ENCODE results near the gene UGT1A3.
"Not testable (repeated sequence)": the region's sequence is repeated elsewhere in the genome, so short reads cannot be mapped to it uniquely, and the experiment has no call there.

Gene UGT1A3

GRCh38 chr2:233728723-233729301 is at the start of gene UGT1A3:
TSS of gene UGT1A3 (plus strand) at chr2:233729042. CDS start at chr2:233729127, 85 bp downstream.
- DNase-seq (ENCODE audit: insufficient read length, low spot score) (no peak), FAIRE-seq (no peak)

GRCh38 chr2:233679196-233679595 is 49.6 kb upstream of the UGT1A3 start:
- FAIRE-seq = no peak
- DNase-seq (ENCODE audit: insufficient read length, low spot score) = no peak

GRCh38 chr2:233680361-233681045 is 48.3 kb upstream of the UGT1A3 start:
- no peak for DNase-seq (ENCODE audit: insufficient read length, low spot score)
- FAIRE-seq = no peak

GRCh38 chr2:233681521-233682099 is 47.2 kb upstream of the UGT1A3 start, which contains the start of gene UGT1A7:
TSS of gene UGT1A7 (plus strand) at chr2:233681901. CDS start at chr2:233681938, 37 bp downstream.
- FAIRE-seq = no peak

GRCh38 chr2:233684640-233685039 is 44.2 kb upstream of the UGT1A3 start:
- FAIRE-seq = no peak

More at GRCh38 chr2:233681521-233682099, 47.2 kb upstream of the UGT1A3 start, which contains the start of gene UGT1A7:
- DNase-seq (ENCODE audit: insufficient read length, low spot score) = no peak

GRCh38 chr2:233686928-233687327 is 41.9 kb upstream of the UGT1A3 start:
- FAIRE-seq (no peak), DNase-seq (ENCODE audit: insufficient read length, low spot score) (no peak)

More at GRCh38 chr2:233684640-233685039, 44.2 kb upstream of the UGT1A3 start:
- no peak for DNase-seq (ENCODE audit: insufficient read length, low spot score)

GRCh38 chr2:233688341-233688740 is 40.5 kb upstream of the UGT1A3 start:
- FAIRE-seq = no peak
- DNase-seq (ENCODE audit: insufficient read length, low spot score) = no peak

- no peak for FAIRE-seq
- no peak for DNase-seq (ENCODE audit: insufficient read length, low spot score)
Observed at GRCh38 chr2:233689031-233689430, 39.8 kb upstream of the UGT1A3 start.

GRCh38 chr2:233689501-233689900 is 39.3 kb upstream of the UGT1A3 start:
- FAIRE-seq (no peak), DNase-seq (ENCODE audit: insufficient read length, low spot score) (no peak)

GRCh38 chr2:233690444-233690843 is 38.4 kb upstream of the UGT1A3 start:
- DNase-seq (ENCODE audit: insufficient read length, low spot score) = no peak
- FAIRE-seq = no peak

- FAIRE-seq = no peak
Observed at GRCh38 chr2:233691443-233692433, 37.1 kb upstream of the UGT1A3 start.

GRCh38 chr2:233692648-233693047 is 36.2 kb upstream of the UGT1A3 start, which contains the start of gene UGT1A6:
TSS of gene UGT1A6 (plus strand) at chr2:233692890. CDS start at chr2:233693005, 115 bp downstream.
- FAIRE-seq (no peak), DNase-seq (ENCODE audit: insufficient read length, low spot score) (no peak)

More at GRCh38 chr2:233691443-233692433, 37.1 kb upstream of the UGT1A3 start:
- DNase-seq (ENCODE audit: insufficient read length, low spot score) = no peak

- FAIRE-seq (no peak), DNase-seq (ENCODE audit: insufficient read length, low spot score) (no peak)
Observed at GRCh38 chr2:233693963-233694362, 34.9 kb upstream of the UGT1A3 start.

GRCh38 chr2:233698740-233699139 is 30.1 kb upstream of the UGT1A3 start:
- FAIRE-seq (no peak), DNase-seq (ENCODE audit: insufficient read length, low spot score) (no peak)

- FAIRE-seq (no peak), DNase-seq (ENCODE audit: insufficient read length, low spot score) (no peak)
Observed at GRCh38 chr2:233699424-233700027, 29.3 kb upstream of the UGT1A3 start.

- DNase-seq (ENCODE audit: insufficient read length, low spot score) = no peak
- no peak for FAIRE-seq
Observed at GRCh38 chr2:233700028-233700635, 28.7 kb upstream of the UGT1A3 start.

- not testable (repeated sequence) for DNase-seq (ENCODE audit: insufficient read length, low spot score); FAIRE-seq
Observed at GRCh38 chr2:233700842-233701241, 28.0 kb upstream of the UGT1A3 start.

- no peak for DNase-seq (ENCODE audit: insufficient read length, low spot score)
- FAIRE-seq = no peak
Observed at GRCh38 chr2:233702238-233702637, 26.6 kb upstream of the UGT1A3 start.

GRCh38 chr2:233705911-233706506 is 22.8 kb upstream of the UGT1A3 start:
- FAIRE-seq (no peak), DNase-seq (ENCODE audit: insufficient read length, low spot score) (no peak)

Measured in GM19239 (cell line).